Stimulated activated CD8-positive, alpha-beta memory T cell treated with anti-CD3 and anti-CD28 coated beads, Interleukin-4, amount 100 ng/mL, for 4 hours (primary cell): Measurements from ENCODE around the gene SAT2.
"Not testable (repeated sequence)": the region's sequence is repeated elsewhere in the genome, so short reads cannot be mapped to it uniquely, and the experiment has no call there.

Experiments used
- DNase-seq, 2 donors: peaks; one replicate each; pipeline ENCODE4 v3.0.0-alpha.2; 2020; ENCODE audit warnings: low read depth in 2 of 2, low spot score in 1 of 2

Gene SAT2

GRCh38 chr17:7634384-7634783 lies 6.8 kb upstream of the SAT2 start:
- DNase-seq, result no peak

GRCh38 chr17:7633093-7633492 lies 5.5 kb upstream of the SAT2 start:
- no peak for DNase-seq

GRCh38 chr17:7632492-7632894 lies 4.9 kb upstream of the SAT2 start:
- no peak for DNase-seq

GRCh38 chr17:7631398-7632380 lies 4.1 kb upstream of the SAT2 start:
- no peak for DNase-seq

- DNase-seq, result no peak
These were observed 2.4 kb upstream of the SAT2 start, which contains the start of gene SHBG for GRCh38 chr17:7629939-7630571. TSS of gene SHBG (plus strand) at chr17:7630135. CDS start at chr17:7630173, 38 bp downstream.

- no peak for DNase-seq
These were observed 718 bp downstream of the SAT2 start for GRCh38 chr17:7626956-7627249.

GRCh38 chr17:7626307-7626706 lies 1.3 kb downstream of the SAT2 start:
- no peak for DNase-seq

GRCh38 chr17:7625749-7626148 lies 1.9 kb downstream of the SAT2 start:
- DNase-seq, result not testable (repeated sequence)

- no peak for DNase-seq
These were observed 4.0 kb downstream of the SAT2 start for GRCh38 chr17:7623661-7624060.

GRCh38 chr17:7620835-7621234 lies 6.8 kb downstream of the SAT2 start:
- DNase-seq, result no peak

GRCh38 chr17:7618608-7619007 lies 9.0 kb downstream of the SAT2 start:
- DNase-seq, result no peak

- DNase-seq, result no peak
These were observed 12.3 kb downstream of the SAT2 start for GRCh38 chr17:7615265-7615747.

GRCh38 chr17:7614425-7615264 lies 13.0 kb downstream of the SAT2 start, which contains the start of gene FXR2:
TSS of gene FXR2 (minus strand) at chr17:7614897. CDS start at chr17:7614532, 365 bp downstream.
- DNase-seq, result peak; percentile 92 to 98

- DNase-seq, result no peak
These were observed 13.7 kb downstream of the SAT2 start for GRCh38 chr17:7613769-7614424.

GRCh38 chr17:7612294-7612640 lies 15.4 kb downstream of the SAT2 start:
- DNase-seq, result no peak

- no peak for DNase-seq
These were observed 15.9 kb downstream of the SAT2 start for GRCh38 chr17:7611635-7612293.

- no peak for DNase-seq
These were observed 17.0 kb downstream of the SAT2 start for GRCh38 chr17:7610641-7611040.

- no peak for DNase-seq
These were observed 21.3 kb downstream of the SAT2 start for GRCh38 chr17:7606280-7606679.

- DNase-seq, result not testable (repeated sequence)
These were observed 30.1 kb downstream of the SAT2 start for GRCh38 chr17:7597561-7597960.

- no peak for DNase-seq
These were observed 34.3 kb downstream of the SAT2 start for GRCh38 chr17:7593296-7593695.
